Activated naive CD4-positive, alpha-beta T cell (primary cell): ENCODE results near the gene LIMK1.
"Not testable (repeated sequence)": the region's sequence is repeated elsewhere in the genome, so short reads cannot be mapped to it uniquely, and the experiment has no call there.

Experiments
- DNase-seq, 4 experiments: peaks; one replicate each; lab custom pipeline; 2025; lab: John Stamatoyannopoulos, UW

LIMK1 gene

DNA sequence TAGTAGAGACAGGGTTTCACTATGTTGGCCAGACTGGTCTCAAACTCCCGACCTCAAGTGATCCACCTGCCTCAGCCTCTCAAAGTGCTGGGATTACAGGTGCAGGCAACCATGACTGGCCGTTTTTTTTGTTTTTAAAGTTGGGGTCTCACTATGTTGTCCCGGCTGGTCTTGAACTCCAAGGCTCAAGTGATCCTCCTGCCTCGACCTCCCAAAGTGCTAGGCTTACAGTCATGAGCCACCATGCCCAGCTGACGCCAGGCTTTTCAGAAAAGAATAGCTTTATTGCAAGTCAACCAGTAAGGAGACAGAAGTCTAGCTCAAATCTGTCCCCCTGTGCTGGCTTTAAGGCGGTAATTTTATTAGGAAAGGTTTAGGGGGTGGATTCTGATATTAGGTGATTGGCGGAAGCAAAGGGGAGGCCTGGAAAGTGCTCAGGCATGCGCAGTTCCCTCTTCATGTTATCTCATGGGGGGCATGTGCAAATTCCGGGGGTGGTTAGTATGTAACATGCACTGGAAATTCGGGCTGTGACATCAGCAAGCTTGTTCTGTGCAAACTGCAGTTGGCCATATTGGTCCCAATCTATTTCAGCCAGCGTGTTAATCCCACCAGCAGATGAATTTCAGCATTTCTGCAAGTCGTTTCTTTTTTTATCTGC is 42.7 kb downstream of the LIMK1 start:
- DNase-seq = no peak

DNA sequence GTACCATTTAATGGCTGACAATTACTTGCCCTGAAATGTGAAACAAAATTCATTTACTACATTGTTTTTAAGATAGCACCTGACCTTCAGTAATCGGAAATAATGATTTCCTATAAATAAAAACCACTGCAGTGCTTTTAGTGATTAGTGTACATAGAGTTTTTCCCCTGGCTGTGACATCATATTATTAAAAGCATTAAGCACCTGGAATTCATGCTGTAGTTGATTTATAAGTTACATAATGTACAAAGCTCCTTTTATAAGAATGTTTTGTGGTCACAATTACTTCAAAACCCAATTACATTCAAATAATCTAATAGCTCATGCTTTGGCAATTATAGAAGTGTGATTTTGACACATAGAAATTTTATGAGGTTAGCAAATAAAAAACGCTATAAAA is 46.3 kb downstream of the LIMK1 start:
- no peak for DNase-seq

DNA sequence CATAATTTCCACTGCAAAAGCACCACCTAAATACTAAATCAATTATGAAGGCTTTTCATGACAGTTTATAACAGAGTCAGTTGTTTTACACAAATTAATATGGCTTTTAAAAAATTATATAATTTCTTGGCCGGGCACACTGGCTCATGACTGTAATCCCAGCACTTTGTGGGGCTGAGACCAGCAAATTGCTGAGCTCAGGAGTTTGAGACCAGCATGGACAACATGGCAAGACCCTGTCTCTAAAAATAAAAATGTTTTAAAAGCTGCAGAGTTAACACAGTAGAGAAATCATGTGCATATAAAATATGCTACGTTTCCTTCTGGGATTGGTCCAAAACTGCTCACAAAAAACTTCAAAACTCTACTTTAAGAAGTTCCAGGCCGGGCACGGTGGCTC is 46.9 kb downstream of the LIMK1 start:
- DNase-seq = no peak

DNA sequence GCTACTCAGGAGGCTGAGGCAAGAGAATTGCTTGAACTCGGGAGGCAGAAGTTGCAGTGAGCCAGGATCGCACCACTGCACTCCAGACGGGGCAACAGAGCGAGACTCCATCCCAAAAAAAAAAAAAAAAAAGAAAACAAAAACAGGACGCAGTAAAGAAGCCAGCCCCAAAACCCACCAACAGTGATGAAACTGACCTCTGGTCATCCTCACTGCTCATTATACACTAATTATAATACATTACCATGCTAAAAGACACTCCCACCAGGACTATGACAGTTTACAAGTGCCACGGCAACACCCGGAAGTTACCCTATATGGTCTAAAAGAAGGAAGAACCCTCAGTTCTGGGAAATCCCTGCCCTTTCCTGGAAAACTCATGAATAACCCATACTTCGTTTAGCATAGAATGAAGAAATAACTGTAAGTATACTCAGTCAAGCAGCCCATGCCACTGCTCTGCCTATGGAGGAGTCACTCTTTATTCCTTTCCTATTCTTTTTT is 50.6 kb downstream of the LIMK1 start:
- no peak for DNase-seq

DNA sequence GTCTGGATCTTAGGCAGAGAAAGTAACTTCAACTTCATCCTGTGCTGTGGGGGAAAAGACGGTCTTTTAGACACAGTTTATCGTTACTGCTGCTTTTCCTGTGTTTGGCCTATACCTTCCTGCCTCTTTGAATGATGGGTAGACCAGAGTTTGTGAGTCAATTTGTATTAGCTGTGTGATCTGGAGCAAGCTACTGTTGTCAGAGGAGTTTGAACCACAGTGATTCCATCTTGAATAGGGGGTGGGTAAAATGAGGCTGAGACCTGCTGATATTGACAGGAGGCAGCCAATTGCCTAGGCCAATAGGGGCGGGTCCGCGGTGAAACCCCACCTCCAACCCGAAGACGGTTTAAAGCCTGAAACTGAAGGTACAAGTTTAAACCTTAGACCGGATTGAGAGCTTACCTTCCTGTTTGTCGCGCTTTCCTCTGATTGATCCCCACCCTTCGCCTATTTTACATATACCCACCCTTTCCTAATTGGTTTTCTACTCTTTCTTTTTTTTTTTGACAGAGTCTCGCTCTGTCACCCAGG is 54.8 kb downstream of the LIMK1 start:
- DNase-seq = no peak

DNA sequence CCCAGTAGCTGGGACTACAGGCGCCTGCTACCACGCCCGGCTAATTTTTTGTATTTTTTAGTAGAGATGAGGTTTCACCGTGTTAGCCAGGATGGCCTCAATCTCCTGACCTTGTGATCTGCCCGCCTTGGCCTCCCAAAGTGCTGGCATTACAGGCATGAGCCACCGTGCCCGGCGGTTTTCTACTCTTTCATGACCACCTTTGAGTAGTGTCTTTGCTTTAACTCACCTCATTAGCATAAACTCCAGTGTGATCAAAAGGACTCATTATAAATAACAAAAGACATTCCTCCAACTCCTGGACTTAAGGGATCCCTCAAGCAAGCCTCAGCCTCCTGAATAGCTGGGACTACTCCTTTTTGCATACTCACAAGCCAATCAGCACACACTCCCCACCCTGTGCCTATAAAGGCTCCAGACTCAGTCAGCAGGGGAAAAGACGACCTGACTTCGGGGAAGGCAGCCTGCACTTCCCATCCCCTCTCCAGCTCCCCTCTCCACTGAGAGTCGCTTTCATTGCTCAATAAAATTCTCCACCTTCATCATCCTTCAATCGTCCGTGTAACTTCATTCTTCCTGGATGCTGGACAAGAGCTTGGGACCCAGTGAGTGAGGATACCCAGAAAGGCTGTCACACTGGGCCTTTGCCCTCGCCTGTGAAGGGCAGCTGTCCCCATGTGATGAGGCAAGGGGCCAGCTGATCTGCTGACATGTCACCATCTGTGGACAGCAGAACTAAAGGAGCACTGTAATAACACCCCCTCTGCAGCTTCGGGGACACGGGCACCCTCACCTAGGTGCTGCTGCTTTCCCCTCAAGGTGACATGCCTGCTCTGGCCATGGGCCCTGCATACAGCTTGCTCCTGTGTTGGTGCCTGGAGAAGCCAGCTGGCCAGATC is 55.6 kb downstream of the LIMK1 start:
- DNase-seq = no peak

DNA sequence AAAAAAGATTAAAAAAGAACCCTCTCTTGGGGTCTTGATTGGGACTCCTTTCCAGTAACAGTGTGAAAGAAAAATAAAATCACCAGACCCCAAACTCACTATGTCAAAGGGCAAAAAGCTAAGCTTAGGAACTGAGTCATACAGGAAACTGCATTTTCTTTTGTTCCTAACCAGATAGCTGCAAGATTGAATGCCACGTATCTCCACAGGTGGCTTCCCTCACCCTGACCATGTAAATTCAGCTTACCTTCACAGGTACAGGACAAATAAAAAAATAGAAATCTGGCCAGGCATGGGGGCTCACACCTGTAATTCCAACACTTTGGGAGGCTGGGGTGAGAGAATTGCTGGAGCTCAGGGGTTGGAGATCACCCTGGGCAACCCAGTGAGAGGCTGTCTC is 58.1 kb downstream of the LIMK1 start:
- no peak for DNase-seq

DNA sequence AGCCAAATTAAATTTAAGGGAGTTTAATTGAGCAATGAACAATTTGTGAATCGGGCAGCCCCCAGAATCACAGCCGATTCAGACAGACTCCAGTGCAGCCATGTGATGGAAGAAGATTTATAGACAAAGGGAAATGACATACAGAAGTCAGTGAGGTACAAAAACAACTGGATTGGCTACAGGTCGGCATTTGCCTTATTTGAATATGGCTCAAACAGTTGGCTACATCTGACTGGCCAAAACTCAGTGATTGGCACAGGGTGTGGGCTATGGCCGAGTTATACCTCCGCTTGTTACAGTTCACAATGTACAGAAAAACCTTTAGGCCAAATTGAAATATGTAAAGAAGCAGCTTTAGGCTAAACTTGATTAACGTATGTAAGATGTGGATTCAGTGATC is 59.8 kb downstream of the LIMK1 start:
- no peak for DNase-seq

DNA sequence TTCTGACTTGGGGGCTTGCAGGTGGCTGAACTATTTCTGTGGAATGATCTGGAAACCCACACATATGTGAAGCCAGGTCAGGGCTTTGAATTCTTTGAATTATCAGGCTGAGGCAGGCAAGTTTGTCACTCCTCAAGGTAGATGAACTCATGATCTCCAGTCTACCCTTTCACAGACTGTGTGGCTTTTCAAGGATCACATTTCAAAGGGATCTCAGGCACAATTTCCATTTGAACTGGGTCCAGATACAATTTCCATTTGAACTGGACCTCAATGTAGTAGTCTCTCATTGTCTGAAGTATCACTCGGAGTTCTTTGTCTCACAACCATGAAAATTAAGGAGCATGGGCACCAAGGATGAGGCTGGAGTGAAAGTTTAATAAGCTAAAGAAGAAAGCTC is 64.9 kb downstream of the LIMK1 start:
- DNase-seq = no peak

DNA sequence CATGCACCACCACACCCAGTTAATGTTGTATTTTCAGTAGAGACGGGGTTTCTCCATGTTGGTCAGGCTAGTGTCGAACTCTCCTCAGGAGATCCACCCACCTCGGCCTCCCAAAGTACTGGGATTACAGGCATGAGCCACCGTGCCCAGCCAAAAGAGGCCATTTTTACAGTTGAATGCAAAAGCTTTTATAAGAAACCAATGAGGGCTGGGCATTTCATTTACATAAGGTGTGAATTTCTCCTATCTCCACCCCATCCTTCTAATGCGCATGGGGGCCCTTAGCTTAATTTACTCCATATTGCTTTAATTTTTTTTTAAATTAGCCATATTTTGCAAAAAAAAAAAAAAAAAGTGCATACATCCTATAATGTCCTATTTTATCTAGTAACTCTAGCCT is 65.5 kb downstream of the LIMK1 start:
- no peak for DNase-seq

DNA sequence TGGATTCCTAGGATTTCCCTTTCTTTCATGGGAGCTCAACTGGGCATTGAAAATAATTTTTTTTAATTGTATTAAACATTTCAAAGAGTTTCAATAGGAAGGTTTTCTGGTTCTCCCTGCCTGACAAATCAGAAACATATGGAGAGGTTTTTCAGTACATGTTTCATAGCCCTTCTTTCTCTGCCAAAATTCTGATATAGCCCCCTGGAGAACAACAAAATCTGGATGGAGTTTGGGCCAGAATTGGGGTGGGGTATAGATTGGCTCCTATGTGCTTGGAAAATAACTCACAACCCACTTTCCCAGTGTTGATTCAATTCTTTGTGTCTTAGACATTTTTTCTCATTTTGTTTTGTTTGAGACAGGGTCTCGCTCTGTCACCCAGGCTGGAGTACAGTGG is 66.0 kb downstream of the LIMK1 start:
- DNase-seq = no peak

DNA sequence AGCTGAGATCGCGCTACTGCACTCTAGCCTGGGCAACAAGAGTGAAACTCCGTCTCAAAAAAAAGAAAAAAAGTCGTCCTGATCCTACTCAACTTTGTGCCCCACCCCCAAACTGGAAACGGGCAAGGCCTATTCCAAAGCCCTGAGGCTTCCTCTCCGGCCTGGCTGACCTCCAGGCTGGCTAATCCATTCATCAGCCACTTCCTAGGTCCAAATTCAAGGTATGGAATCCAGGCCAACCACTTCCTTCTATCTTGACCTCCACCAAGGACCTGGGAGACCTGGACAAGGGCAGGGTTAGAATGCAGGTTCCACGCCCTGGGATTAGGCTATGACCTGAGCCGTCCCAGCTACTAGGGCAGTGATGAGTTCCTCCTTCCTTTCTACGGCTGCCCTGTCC is 70.1 kb downstream of the LIMK1 start:
- no peak for DNase-seq

DNA sequence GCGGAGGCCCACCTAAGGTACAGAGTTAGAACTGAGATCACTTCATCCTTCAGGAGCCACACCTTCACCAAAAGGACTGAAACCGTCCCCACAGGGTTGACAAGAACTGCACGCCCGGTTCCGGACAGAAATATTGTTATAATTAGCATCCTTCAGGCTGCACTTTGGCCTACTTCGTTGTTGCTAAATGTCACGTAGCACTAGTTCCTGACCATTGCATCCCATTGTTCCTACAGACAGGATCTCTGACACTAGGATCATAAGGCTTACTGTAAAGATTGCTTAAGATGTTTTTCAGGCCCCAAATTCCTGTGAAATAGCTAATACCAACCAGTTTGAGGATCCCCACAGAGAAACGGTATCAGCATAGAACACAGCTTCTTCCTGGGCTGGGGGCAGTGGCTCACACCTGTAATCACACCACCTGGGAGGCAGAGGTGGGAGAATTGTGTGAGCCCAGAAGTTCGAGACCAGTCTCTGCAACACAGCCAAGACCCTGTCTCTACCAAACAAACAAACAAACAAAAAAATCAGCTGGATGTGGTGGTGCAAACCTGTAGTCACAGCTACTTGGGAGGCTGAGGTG is 72.3 kb downstream of the LIMK1 start:
- no peak for DNase-seq

DNA sequence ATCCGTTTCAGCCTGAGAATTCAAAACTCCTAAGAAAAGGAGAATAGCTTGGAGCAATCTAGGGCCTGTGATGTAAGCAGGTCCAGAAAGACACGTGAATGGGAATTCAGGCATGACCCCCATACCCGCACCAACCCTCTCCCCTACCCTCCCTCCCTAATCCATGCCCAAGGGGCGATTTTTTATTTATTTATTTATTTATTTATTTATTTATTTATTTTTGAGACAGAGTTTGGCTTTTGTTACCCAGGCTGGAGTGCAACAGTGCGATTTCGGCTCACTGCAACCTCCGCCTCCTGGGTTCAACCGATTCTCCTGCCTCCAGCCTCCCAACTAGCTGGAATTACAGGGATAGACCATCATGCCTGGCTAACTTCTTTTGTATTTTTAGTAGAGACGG is 74.0 kb downstream of the LIMK1 start:
- no peak for DNase-seq

DNA sequence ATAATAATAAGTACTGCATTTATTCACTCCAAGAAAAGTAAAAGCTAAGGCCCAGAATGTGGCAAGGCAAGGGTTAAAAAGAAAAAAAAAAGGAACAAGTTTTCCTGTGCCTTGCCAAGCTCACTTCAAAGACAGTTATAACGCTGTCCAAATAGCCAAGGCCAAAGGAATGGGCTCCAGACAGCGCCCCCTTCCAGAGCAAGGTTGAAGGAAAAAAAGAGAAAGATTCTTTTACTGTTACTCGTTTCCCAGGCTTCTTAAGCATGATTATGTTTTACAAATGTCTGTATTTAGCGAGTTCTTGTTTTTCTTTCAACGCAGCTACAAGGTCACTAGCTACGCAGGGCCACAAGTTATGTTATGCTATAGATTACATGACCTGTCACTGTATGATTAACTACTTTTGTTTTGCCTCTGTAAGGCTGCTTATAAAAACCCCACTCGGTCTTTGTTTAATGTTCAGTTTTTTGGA is 81.4 kb downstream of the LIMK1 start:
- DNase-seq = no peak

DNA sequence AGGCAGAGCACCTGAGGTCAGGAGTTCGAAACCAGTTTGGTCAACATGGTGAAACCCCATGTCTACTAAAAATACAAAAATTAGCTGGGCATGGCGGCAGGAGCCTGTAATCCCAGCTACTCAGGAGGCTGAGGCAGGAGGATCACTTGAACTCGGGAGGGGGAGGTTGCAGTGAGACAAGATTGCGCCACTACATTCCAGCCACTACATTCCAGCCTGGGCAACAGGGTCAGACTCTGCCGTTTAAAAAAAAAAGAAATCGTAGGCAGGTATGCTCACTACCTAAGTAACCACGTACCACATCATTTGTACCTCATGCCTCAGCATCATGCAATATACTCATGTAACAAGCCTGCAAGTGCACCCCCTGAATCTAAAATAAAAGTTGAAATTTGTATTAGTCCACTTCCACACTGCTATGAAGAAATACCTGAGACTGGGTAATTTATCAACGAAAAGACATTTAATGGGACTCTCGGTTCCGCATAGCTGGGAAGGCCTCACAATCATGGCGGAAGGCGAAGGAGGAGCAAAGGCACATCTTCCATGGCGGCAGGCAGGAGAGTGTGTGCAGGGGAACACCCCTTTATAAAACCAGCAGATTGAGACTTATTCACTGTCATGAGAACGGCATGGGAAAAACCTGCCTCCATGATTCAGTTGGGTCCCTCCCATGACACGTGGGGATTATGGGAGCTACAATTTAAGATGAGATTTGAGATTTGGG is 82.4 kb downstream of the LIMK1 start:
- DNase-seq = no peak

DNA sequence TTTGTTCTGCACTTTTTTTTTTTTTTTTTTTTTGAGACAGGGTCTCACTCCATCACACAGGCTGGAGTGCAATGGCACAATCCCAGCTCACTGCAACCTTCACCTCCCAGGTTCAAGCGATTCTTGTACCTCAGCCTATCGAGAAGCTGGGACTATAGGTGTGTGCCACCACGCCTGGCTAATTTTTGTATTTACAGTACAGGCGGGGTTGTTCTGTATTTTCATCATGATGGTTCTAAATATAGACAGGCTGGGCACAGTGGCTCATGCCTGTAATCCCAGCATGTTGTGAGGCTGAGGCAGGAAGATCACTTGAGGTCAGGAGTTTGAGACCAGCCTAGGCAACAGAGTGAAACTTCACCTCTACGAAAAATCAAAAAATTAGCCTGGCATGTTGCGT is 83.7 kb downstream of the LIMK1 start:
- not testable (repeated sequence) for DNase-seq
